K562 (cell line): ENCODE measurements around the gene RCC2. TPM values are rescaled to one million over a fixed set of nuclear protein-coding genes. Genes with fewer than 3 reads are reported as not detected.
A peak's percentile ranks its signal among the peaks of the same experiment; 100 is the strongest.

ENCODE experiments used
- ATAC-seq: fragments of 200-7000 bp; cut with Tn5 transposase; 3 replicates; pipeline ENCODE4 v1.9.1; 2020; ENCODE audit warnings: moderate library complexity
- BruUV-seq: library from RNA; stranded (reverse); fragments of 400-500 nt; replicated peaks from 2 replicates; lab custom pipeline; 2021; lab: Mats Ljungman, UMichigan
- CTCF ChIA-PET: fragments of 300-600 bp; formaldehyde crosslinking; extraction: SDS; loops from one replicate; lab custom pipeline; 2021; ENCODE audit warnings: low intra/inter-chr PET ratio; lab: Yijun Ruan, JAX
- POLR2A ChIA-PET: fragments of 300-600, 350-650 bp; sonication (Branson Sonifier 250); formaldehyde crosslinking; extraction: SDS; loops from one replicate; lab custom pipeline; 2021; ENCODE audit warnings: antibody characterized with exemption, inconsistent platforms; lab: Yijun Ruan, JAX
- DNase-seq, 4 experiments: peaks; one replicate each; pipeline versions ENCODE4 v3.0.0 to v3.0.0-alpha.2; 2011 to 2018; ENCODE audit warnings: low spot score in 3 of 4, mixed read lengths in 3 of 4; ENCODE audit errors: extremely low read depth in 1 of 4
- FAIRE-seq: peaks from 2 replicates; lab custom pipeline; 2011; peaks lifted over from hg19 to GRCh38; lab: Jason Lieb, UNC
- H2AFZ ChIP-seq: 2 replicates; pipeline ENCODE4 v1.6.0; 2011; ENCODE audit warnings: low read depth, low read length, control low read depth, inconsistent platforms
- H3K27ac ChIP-seq: fragments of 200-600 bp; 3 replicates; pipeline ENCODE4 v1.8.0; 2011; ENCODE audit warnings: low read depth, mild to moderate bottlenecking, control low read depth, inconsistent platforms, low read length, moderate library complexity, mixed read lengths; ENCODE audit errors: extremely low read depth
- H3K27me3 ChIP-seq, 2 experiments: fragments of 300-600 bp in 1 of 2; 2 replicates in 1 of 2; 3 replicates in 1 of 2; pipeline versions ENCODE4 v1.6.0 to v1.8.0; 2011; ENCODE audit warnings: inconsistent platforms in 2 of 2, low read length in 2 of 2, mild to moderate bottlenecking in 1 of 2, mixed read lengths in 1 of 2, moderate library complexity in 1 of 2; ENCODE audit not compliant: control insufficient read depth in 2 of 2, insufficient read depth in 2 of 2
- H3K36me3 ChIP-seq: fragments of 300-600 bp; 3 replicates; pipeline ENCODE4 v1.8.0; 2011; ENCODE audit warnings: mild to moderate bottlenecking, low read length, inconsistent platforms; ENCODE audit not compliant: control insufficient read depth, insufficient read depth
- H3K4me1 ChIP-seq, 2 experiments: fragments of 200-600 bp in 1 of 2; replicated peaks in 1 of 2; 2 replicates in 1 of 2; 3 replicates in 1 of 2; pipeline versions ENCODE4 v1.5.1 to v1.8.0; 2011; ENCODE audit warnings: inconsistent platforms in 2 of 2, low read length in 2 of 2, mild to moderate bottlenecking in 1 of 2, mixed read lengths in 1 of 2, moderate library complexity in 1 of 2; ENCODE audit not compliant: control insufficient read depth in 2 of 2, insufficient read depth in 2 of 2
- H3K4me2 ChIP-seq: 2 replicates; pipeline ENCODE4 v1.6.1; 2011; ENCODE audit warnings: low read length, control low read depth, inconsistent platforms, mixed read lengths; ENCODE audit not compliant: insufficient read depth
- H3K4me3 ChIP-seq: fragments of 200-600 bp; sonication (generic), shearing (Covaris generic); 2 replicates; pipeline ENCODE4 v1.5.1; 2016; ENCODE audit warnings: control low read depth, inconsistent platforms
- H3K79me2 ChIP-seq: fragments of 200-600 bp; 3 replicates; pipeline ENCODE4 v1.8.0; 2011; ENCODE audit warnings: low read length, inconsistent platforms; ENCODE audit not compliant: control insufficient read depth, insufficient read depth
- H3K9ac ChIP-seq, 2 experiments: 2 replicates each; pipeline versions ENCODE4 v1.6.0 to v1.6.1; 2011; ENCODE audit warnings: low read depth in 2 of 2, low read length in 2 of 2, control low read depth in 1 of 2, inconsistent platforms in 1 of 2, mild to moderate bottlenecking in 1 of 2, mixed read lengths in 1 of 2; ENCODE audit not compliant: insufficient read depth in 1 of 2
- H3K9me1 ChIP-seq: one replicate; pipeline ENCODE4 v1.6.0; 2011; ENCODE audit warnings: inconsistent platforms, mild to moderate bottlenecking, low read length, moderate library complexity; ENCODE audit not compliant: control insufficient read depth, insufficient read depth
- H3K9me3 ChIP-seq: replicated peaks from 2 replicates; pipeline ENCODE4 v1.5.1; 2011; ENCODE audit warnings: low read depth, low read length, inconsistent platforms; ENCODE audit not compliant: control insufficient read depth, insufficient read depth
- H4K20me1 ChIP-seq: replicated peaks from 2 replicates; pipeline ENCODE4 v1.6.1; 2011; ENCODE audit warnings: low read length, inconsistent platforms, mixed read lengths; ENCODE audit not compliant: control insufficient read depth, insufficient read depth
- EP400 ChIP-seq: fragments of 450-650 bp; IDR thresholded peaks from 2 replicates; pipeline ENCODE4 v1.6.1; 2017; ENCODE audit warnings: antibody characterized with exemption, mild to moderate bottlenecking, moderate library complexity
- IRF2 ChIP-seq: sonication (generic); formaldehyde crosslinking; IDR thresholded peaks from 2 replicates; pipeline ENCODE4 v1.8.1; 2022; ENCODE audit warnings: mild to moderate bottlenecking, missing genetic modification reagents
- MECOM ChIP-seq: fragments of 250-450 bp; sonication (Bioruptor Pico); IDR thresholded peaks from 2 replicates; pipeline ENCODE4 v1.8.0; 2022; ENCODE audit warnings: inconsistent platforms
- RHOXF2B ChIP-seq: fragments of 250-450 bp; sonication (Bioruptor Pico); conservative IDR thresholded peaks from 2 replicates; pipeline ENCODE4 v1.5.1; 2021
- SMARCC2 ChIP-seq: fragments of 450-650 bp; IDR thresholded peaks from 2 replicates; pipeline ENCODE4 v1.6.1; 2017; ENCODE audit warnings: antibody characterized with exemption, moderate library complexity, mild to moderate bottlenecking, low read depth
- YY1 ChIP-seq, 3 experiments: IDR thresholded peaks; 2 replicates each; pipeline ENCODE4 v1.6.1; 2011; ENCODE audit warnings: low read length in 2 of 3, mild to moderate bottlenecking in 2 of 3, moderate library complexity in 2 of 3, borderline replicate concordance in 1 of 3, control low read depth in 1 of 3, low read depth in 1 of 3; ENCODE audit not compliant: insufficient read depth in 3 of 3, insufficient replicate concordance in 2 of 3, control insufficient read depth in 1 of 3, insufficient read length in 1 of 3; ENCODE audit errors: extremely low read depth in 1 of 3
- ZNF384 ChIP-seq: IDR thresholded peaks from 2 replicates; pipeline ENCODE4 v1.6.1; 2012; ENCODE audit warnings: low read depth, low read length, improper control_type of control experiment
- WGBS: fragments of 100-300 bp; shearing (Covaris generic); methylation state at CpG from one replicate; pipeline ENCODE4 v1.1.6; 2016; ENCODE audit warnings: low coverage, mixed read lengths; ENCODE audit not compliant: insufficient coverage; ENCODE audit errors: missing lambda C conversion rate; 5-methylcytosine and 5-hydroxymethylcytosine counted together
- in situ Hi-C: fragments of 300-500 bp; cut with MboI; formaldehyde crosslinking; loops from 4 replicates; pipeline ENCODE4 v1.15.0; 2018; ENCODE audit warnings: inconsistent platforms, mixed read lengths
- intact Hi-C: fragments of 100-400 bp; cut with micrococcal nuclease; formaldehyde crosslinking; loops from 2 replicates; pipeline ENCODE4 v1.14.2; 2022
- polyA plus RNA-seq, 8 experiments: library from polyadenylated mRNA; depleted of rRNA in 4 of 8; stranded (reverse) in 5 of 8; unstranded in 3 of 8; fragments of >200 nt; fragmentation: Nextera tagmentation in 2 of 8; fragmentation: Illumina TruSeq in 1 of 8; extraction: Ambion mirVana in 2 of 8; extraction: Trizol in 1 of 8; gene quantifications; 2 replicates each; pipeline versions ENCODE4 v1.2.1 to v1.2.3, GENCODE V29; 2011 to 2014; ENCODE audit warnings: inconsistent platforms in 1 of 8, missing spikeins in 1 of 8
- total RNA-seq, 7 experiments: library from RNA; depleted of rRNA in 6 of 7; stranded (reverse); fragments of >200 nt in 6 of 7; fragmentation: Illumina TruSeq in 2 of 7; extraction: Trizol in 2 of 7; gene quantifications; 2 replicates each; pipeline versions ENCODE4 v1.2.1 to v1.2.3, GENCODE V29; 2011 to 2021; ENCODE audit warnings: low replicate concordance in 1 of 7

Gene RCC2
- total and polyA plus RNA-seq, 9 of the 15 experiments (the other 6 are each of a cell fraction or from before 2014, with no cell fraction given) = 31.8 to 292 (median 116) TPM

DNA sequence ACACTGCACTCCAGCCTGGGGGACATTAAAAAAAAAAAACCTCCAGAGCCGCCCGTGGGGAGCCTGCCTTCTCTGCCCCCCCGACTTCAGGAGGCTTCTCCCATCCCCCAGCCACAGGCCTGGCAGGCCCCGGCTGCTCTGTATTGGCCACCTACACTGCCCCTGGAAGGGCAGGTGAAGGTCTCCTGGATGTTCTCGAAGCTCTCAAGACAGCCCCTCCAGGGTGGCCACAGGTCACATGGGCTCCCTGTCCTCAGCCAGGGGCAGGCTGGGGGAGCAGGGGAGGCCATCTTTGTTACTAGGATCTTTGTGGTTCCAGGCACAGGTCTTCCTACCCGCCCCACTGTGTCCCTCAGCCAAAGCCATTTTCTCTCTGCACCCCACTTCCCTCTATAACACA, 34.7 kb downstream of the RCC2 start (continued):
- TF ChIP-seq RHOXF2B (CRISPR knock-in tag) (0 out of 2 replicates have a peak, but pooled peaks have one; percentile 44), YY1 (IDR thresholded peaks at IDR 0.05; ENCODE audit: borderline replicate concordance in 1 of 3, control insufficient read depth in 1 of 3, extremely low read depth in 1 of 3, insufficient read depth in 3 of 3, insufficient read length in 1 of 3, insufficient replicate concordance in 2 of 3, low read depth in 1 of 3, low read length in 2 of 3) (peak in 1 of 3 experiments; percentile 73), ZNF384 (0 out of 2 replicates have a peak, but pooled peaks have one; percentile 23), MECOM (CRISPR knock-in tag) (no peak)

GRCh38 chr1:17404034-17404684, 35.3 kb downstream of the RCC2 start:
- no peaks in the 10 kb centered on the region for H3K79me2 ChIP-seq
- no peak for DNase-seq
- peaks cover 10% of the 10 kb centered on the region; the same call in 1 of the 2 replicates for H4K20me1 ChIP-seq
- no peaks in the 10 kb centered on the region for H3K27me3 ChIP-seq
- H3K9me1 ChIP-seq = peaks cover 4% of the 10 kb centered on the region
- CTCF ChIA-PET = no interaction called here
- peaks cover 32% of the 10 kb centered on the region for H3K36me3 ChIP-seq
- FAIRE-seq = no peak
- no peak overlapping the region for H3K27ac ChIP-seq
- 46% methylated on average over 15 of the region's 15 CpGs for WGBS
- no peak for ATAC-seq
- in situ Hi-C loops (loop anchor here (10.0 kb wide), 1 partner anchor 279 kb away; no protein-coding TSS in a partner anchor), intact Hi-C loops (loop anchor here (5.0 to 10.0 kb wide), 2 partner anchors 67 to 279 kb away; no protein-coding TSS in a partner anchor)
- no peak overlapping the region for H3K4me2 ChIP-seq
- TF ChIP-seq EP400 (no peak), IRF2 (0 out of 2 replicates have a peak, but pooled peaks have one; percentile 42), SMARCC2 (no peak)
- no peak overlapping the region for H2AFZ ChIP-seq
- H3K9ac ChIP-seq = peak overlapping the region in 1 of 2 experiments; percentile 67; a peak in 1 of 4 replicates
- no peaks in the 10 kb centered on the region for H3K9me3 ChIP-seq
- H3K4me1 ChIP-seq = peaks cover 21 to 47% of the 10 kb centered on the region in 2 experiments; a peak in 4 of 5 replicates
- no TSS peak for BruUV-seq
- H3K4me3 ChIP-seq = no peak overlapping the region
- POLR2A ChIA-PET = interaction anchor here (0.8 to 2.4 kb wide), 5 partner anchors 9 to 35 kb away, joined by 3 to 14 read pairs (median 4); no protein-coding TSS in a partner anchor
